GM19328 (cell line): ENCODE results near the gene SCARB1.

ENCODE experiments used
- ATAC-seq: cut with Tn5 transposase; IDR thresholded peaks from one replicate; pipeline ENCODE4 v1.9.1; 2021; ENCODE audit warnings: mild to moderate bottlenecking, moderate library complexity; ENCODE audit not compliant: unreplicated experiment

Gene SCARB1

GRCh38 chr12:124736115-124737039, 127.3 kb downstream of the SCARB1 start:
- ATAC-seq, result no peak

GRCh38 chr12:124734224-124734788, 129.4 kb downstream of the SCARB1 start:
- no peak for ATAC-seq

- ATAC-seq, result no peak
These were observed 130.6 kb downstream of the SCARB1 start for GRCh38 chr12:124733086-124733485.

GRCh38 chr12:124732275-124733075, 131.2 kb downstream of the SCARB1 start:
- ATAC-seq, result no peak

GRCh38 chr12:124731869-124732268, 131.8 kb downstream of the SCARB1 start:
- no peak for ATAC-seq

GRCh38 chr12:124730455-124730932, 133.2 kb downstream of the SCARB1 start:
- ATAC-seq, result no peak

- no peak for ATAC-seq
These were observed 135.7 kb downstream of the SCARB1 start for GRCh38 chr12:124727922-124728321.

- no peak for ATAC-seq
These were observed 136.3 kb downstream of the SCARB1 start for GRCh38 chr12:124727264-124727800.
